Neural cell (in vitro differentiated cells): ENCODE results near the gene GDAP2.

Experiments
- EP300 ChIP-seq: fragments of 450-650 bp; conservative IDR thresholded peaks from 2 replicates; pipeline ENCODE4 v1.6.1; 2014; ENCODE audit warnings: antibody characterized with exemption, mild to moderate bottlenecking, moderate library complexity; ENCODE audit not compliant: poor library complexity, severe bottlenecking
- EZH2 ChIP-seq: fragments of 200-600, 300-800 bp; shearing (Covaris generic), sonication (generic); IDR thresholded peaks from 2 replicates; pipeline ENCODE4 v1.6.1; 2014; ENCODE audit warnings: antibody characterized with exemption, low read length, borderline replicate concordance, mild to moderate bottlenecking; ENCODE audit not compliant: insufficient read depth, poor library complexity, severe bottlenecking
- MXI1 ChIP-seq: fragments of 450-650 bp; conservative IDR thresholded peaks from 2 replicates; pipeline ENCODE4 v1.6.1; 2014; ENCODE audit warnings: antibody characterized with exemption, mild to moderate bottlenecking; ENCODE audit not compliant: poor library complexity, severe bottlenecking
- POLR2AphosphoS5 ChIP-seq: IDR thresholded peaks from 2 replicates; pipeline ENCODE4 v1.6.1; 2012
- RAD21 ChIP-seq: fragments of 450-650 bp; conservative IDR thresholded peaks from 2 replicates; pipeline ENCODE4 v1.6.1; 2014; ENCODE audit warnings: antibody characterized with exemption, mild to moderate bottlenecking, moderate library complexity
- SMC3 ChIP-seq: fragments of 450-650 bp; conservative IDR thresholded peaks from 2 replicates; pipeline ENCODE4 v1.6.1; 2014; ENCODE audit warnings: antibody characterized with exemption, mild to moderate bottlenecking, moderate library complexity; ENCODE audit not compliant: poor library complexity
- TAF1 ChIP-seq: IDR thresholded peaks from 2 replicates; pipeline ENCODE4 v1.6.1; 2012; ENCODE audit warnings: low read depth
- TF ChIP-seq, protein P1 (sequence below): fragments of 450-650 bp; IDR thresholded peaks from 2 replicates; pipeline ENCODE4 v1.5.1; 2014; ENCODE audit warnings: antibody characterized with exemption, mild to moderate bottlenecking, moderate library complexity; ENCODE audit not compliant: poor library complexity, severe bottlenecking
- TF ChIP-seq, protein P2 (sequence below): IDR thresholded peaks from 2 replicates; pipeline ENCODE4 v1.6.1; 2012; ENCODE audit warnings: borderline replicate concordance

DNA sequence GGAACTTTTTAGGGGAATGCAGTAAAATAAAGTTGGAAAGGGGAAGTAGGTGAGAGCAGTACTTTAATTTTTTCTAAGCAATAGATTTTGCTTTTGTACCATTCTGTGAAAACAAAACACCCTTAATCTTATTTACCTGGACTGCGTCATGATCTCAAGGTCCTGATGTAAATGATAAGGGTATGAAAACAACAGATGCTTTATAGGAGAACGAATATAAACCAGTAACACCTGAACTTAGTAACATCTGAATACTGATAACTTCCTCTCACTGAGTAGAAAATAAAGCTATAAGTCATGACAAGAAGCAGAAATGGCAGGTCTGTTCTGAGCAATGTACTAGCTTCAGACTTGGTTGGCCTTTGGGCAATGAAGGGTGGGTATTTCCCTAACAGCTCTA, 77.7 kb downstream of the GDAP2 start:
- no peak for TF ChIP-seq EP300
- TF ChIP-seq, protein P1, sequence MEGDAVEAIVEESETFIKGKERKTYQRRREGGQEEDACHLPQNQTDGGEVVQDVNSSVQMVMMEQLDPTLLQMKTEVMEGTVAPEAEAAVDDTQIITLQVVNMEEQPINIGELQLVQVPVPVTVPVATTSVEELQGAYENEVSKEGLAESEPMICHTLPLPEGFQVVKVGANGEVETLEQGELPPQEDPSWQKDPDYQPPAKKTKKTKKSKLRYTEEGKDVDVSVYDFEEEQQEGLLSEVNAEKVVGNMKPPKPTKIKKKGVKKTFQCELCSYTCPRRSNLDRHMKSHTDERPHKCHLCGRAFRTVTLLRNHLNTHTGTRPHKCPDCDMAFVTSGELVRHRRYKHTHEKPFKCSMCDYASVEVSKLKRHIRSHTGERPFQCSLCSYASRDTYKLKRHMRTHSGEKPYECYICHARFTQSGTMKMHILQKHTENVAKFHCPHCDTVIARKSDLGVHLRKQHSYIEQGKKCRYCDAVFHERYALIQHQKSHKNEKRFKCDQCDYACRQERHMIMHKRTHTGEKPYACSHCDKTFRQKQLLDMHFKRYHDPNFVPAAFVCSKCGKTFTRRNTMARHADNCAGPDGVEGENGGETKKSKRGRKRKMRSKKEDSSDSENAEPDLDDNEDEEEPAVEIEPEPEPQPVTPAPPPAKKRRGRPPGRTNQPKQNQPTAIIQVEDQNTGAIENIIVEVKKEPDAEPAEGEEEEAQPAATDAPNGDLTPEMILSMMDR = no peak
- no peak for TF ChIP-seq POLR2AphosphoS5
- TF ChIP-seq TAF1 = no peak
- TF ChIP-seq RAD21 = no peak
- TF ChIP-seq, protein P2, sequence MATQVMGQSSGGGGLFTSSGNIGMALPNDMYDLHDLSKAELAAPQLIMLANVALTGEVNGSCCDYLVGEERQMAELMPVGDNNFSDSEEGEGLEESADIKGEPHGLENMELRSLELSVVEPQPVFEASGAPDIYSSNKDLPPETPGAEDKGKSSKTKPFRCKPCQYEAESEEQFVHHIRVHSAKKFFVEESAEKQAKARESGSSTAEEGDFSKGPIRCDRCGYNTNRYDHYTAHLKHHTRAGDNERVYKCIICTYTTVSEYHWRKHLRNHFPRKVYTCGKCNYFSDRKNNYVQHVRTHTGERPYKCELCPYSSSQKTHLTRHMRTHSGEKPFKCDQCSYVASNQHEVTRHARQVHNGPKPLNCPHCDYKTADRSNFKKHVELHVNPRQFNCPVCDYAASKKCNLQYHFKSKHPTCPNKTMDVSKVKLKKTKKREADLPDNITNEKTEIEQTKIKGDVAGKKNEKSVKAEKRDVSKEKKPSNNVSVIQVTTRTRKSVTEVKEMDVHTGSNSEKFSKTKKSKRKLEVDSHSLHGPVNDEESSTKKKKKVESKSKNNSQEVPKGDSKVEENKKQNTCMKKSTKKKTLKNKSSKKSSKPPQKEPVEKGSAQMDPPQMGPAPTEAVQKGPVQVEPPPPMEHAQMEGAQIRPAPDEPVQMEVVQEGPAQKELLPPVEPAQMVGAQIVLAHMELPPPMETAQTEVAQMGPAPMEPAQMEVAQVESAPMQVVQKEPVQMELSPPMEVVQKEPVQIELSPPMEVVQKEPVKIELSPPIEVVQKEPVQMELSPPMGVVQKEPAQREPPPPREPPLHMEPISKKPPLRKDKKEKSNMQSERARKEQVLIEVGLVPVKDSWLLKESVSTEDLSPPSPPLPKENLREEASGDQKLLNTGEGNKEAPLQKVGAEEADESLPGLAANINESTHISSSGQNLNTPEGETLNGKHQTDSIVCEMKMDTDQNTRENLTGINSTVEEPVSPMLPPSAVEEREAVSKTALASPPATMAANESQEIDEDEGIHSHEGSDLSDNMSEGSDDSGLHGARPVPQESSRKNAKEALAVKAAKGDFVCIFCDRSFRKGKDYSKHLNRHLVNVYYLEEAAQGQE = no peak
- TF ChIP-seq MXI1 = no peak
- TF ChIP-seq EZH2 = no peak
- no peak for TF ChIP-seq SMC3
